HG03571 (cell line): ENCODE measurements around the gene HDAC11.
"Not testable (repeated sequence)": the region's sequence is repeated elsewhere in the genome, so short reads cannot be mapped to it uniquely, and the experiment has no call there.

Experiments used
- ATAC-seq: cut with Tn5 transposase; IDR thresholded peaks from one replicate; pipeline ENCODE4 v1.9.1; 2021; ENCODE audit not compliant: unreplicated experiment

HDAC11 gene

DNA sequence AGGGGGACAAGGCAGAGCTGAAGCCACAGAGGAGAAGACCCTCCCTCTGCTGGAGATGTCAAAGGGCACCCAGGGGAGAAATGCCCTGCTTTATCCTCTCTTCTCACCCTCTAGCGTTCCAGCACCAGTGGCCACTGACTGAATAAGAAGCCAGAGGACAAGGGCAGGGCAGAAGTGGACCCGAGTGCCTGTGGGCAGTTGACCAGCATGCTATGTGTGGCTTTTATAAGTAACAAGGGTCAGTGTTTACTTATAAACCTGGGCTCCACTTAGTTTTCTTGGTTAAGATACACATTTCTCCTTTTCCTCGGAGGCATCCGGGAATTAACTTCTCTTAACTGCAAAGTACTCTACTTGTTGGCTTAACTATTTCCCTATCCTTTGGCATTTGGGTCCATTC is 13.3 kb upstream of the HDAC11 start:
- no peak for ATAC-seq

DNA sequence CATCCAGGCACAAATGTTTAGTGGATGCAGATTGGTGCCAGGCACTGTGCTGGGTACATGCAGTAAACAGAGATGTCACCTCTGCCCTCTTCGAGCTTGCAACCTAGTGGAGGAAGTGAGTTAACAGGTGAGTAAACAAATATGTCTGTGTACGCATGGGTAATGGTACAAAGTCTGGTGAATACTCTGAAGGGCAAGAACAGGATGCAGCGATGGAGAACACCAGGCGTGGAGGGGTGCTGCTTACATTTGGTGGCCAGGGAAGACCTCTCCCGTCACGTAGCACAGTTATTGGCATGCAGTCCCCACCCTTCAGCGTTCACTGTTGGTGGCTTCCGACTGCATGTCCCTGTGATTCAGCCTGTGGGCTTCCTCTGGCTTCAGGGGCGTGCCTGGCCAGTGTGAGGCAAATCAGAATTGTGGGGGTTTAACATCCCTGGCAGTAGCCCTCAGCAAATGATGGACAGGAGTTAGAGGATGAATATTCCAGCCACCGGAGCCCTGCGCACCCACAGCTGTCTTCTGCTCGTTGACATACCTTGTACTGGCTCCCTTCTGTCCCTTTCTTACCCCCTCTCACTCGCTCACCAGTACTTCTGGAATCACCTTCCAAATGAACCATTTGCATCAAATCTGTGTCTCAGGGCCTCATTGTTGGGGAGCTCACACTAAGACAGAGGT is 9.1 kb upstream of the HDAC11 start:
- ATAC-seq = no peak

GRCh38 chr3:13472286-13472685 is 7.8 kb upstream of the HDAC11 start:
- no peak for ATAC-seq

GRCh38 chr3:13473020-13473419 is 7.1 kb upstream of the HDAC11 start:
- ATAC-seq = no peak

GRCh38 chr3:13474021-13474420 is 6.1 kb upstream of the HDAC11 start:
- ATAC-seq = no peak

GRCh38 chr3:13474776-13475303 is 5.3 kb upstream of the HDAC11 start:
- no peak for ATAC-seq

DNA sequence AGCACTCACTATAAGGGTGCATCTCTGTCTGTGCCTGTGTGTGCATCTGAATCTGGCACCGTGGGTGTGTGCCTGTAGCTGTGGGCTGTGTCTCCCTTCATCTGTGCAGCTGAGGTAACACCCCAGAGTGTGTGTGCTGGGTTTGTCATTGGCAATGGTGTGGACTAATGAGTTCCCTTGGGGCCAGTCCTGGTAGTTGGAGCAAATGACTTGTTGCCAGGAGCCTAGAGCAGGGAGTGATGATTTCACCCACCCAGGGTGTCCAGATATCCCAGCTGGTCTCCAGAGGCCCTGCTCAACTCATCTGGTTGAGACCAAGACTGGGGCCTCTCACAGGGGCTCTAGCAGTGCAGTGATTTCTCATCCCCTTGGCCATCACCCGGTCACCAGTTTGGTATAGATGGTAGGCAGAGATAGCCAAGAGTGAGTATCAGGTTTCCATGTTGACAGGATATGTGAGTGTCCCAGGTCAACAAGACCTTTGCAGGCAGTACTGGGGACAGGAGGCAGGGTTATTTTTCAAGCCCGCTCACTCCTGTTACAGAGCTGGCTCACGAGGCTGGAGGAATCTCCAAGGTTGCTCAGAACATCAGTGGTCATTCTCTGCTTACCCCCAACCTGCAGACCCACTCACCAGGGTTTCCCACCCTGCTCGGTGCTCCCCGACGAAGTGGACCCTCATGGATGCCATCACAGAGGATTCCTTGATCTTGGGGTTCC is 4.1 kb upstream of the HDAC11 start:
- ATAC-seq = no peak

GRCh38 chr3:13477943-13478342 is 2.2 kb upstream of the HDAC11 start:
- ATAC-seq = no peak

- no peak for ATAC-seq
Measured at GRCh38 chr3:13479332-13479581, 849 bp upstream of the HDAC11 start.

- peak; percentile 12 for ATAC-seq
Measured at GRCh38 chr3:13480340-13481318, 523 bp downstream of the HDAC11 start.

GRCh38 chr3:13482106-13482690 is 2.1 kb downstream of the HDAC11 start:
- no peak for ATAC-seq

- ATAC-seq = no peak
Measured at GRCh38 chr3:13483286-13483685, 3.2 kb downstream of the HDAC11 start.

GRCh38 chr3:13483988-13484695 is 4.0 kb downstream of the HDAC11 start:
- no peak for ATAC-seq

DNA sequence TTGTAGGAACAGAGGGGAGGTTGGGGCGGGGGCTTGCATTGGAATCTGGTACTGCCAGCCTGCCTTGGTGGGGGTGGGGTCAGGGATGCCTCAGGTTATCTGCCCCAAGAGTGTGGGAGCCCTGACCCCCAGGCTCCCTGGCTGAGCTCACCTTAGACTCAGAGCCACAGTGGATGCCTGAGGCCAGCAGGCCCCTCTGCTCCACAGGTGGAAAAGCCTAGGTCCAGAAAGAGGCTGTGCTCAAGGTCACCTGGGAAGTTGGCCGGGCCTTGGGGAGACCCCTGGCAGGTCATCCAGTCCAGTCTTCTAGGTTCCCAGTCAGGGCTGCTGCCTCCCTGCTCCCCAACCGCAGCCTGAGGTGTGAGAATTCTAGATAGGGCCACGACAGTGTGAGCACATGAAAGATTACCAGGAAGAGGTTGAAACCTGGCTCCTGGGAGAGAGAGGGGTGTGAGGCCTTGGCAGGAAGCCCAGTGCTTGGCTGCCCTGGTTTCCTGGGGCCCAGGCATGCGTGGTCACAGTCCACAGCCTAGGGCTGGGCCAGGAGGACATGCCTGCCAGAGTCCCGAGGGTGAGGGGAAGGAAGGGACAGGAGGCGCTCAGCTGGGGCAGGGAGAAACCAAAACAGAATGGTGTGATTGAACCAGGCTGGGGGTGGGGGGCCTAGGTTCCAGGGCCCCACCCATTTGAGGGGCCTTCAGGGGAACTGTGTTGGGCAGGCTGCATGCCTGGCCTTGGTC is 4.9 kb downstream of the HDAC11 start:
- ATAC-seq = no peak

- ATAC-seq = not testable (repeated sequence)
Measured at GRCh38 chr3:13485630-13486562, 5.8 kb downstream of the HDAC11 start.

DNA sequence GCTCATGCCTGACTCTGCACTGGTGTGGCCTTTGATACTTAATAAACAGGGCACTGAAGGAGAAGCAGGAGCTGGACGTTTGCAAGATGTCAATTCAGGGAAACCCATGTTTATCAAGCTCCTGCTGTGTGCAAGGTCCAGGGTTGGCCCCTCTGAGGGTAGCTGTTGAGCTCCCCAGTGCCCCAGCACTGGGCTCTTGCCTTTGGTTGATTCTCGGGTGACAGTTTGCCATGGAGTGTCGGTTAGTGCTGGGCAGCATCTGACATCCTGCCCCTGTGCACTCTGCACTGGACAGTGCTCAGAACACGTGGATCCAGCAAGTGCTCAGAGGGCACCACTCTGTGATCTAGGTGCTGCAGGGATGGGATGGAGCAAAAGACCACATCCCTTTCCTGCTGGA is 7.3 kb downstream of the HDAC11 start:
- ATAC-seq = no peak

DNA sequence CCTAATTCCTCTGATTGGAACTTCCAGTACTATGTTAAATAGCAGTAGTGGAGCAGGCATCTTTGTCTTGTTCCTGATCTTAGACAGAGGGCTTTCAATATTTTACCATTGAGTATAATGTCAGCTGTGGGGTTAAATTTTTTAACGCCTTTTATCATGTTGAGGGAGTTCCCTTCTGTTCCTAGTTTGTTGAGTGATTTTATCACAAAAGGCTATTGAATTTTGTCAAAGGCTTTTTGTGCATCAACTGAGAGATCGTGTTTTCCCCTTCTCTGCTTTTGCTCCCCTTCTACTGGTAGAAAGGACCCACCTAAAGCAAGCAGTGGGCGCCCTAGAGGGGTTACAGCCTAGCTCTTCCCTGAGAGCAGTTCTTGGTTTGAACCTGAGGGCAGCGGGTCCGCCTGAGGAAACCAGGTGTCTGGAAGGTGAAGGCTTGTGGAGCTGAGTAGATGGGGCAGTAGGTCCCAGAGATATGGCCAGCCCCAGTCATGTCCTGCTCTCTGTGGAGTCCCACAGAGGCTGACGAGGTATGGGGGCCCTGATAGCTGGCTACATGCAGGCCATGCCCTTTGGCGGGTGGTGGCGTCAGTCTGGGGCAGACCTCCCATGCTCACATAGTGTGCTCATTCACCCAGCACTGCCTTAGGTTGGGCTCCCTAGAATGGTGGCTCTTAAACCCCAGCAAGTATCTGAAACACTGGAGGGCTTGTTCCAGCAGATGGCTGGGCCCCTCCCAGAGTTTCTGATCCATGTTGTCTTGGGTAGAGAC is 11.3 kb downstream of the HDAC11 start:
- ATAC-seq = no peak

DNA sequence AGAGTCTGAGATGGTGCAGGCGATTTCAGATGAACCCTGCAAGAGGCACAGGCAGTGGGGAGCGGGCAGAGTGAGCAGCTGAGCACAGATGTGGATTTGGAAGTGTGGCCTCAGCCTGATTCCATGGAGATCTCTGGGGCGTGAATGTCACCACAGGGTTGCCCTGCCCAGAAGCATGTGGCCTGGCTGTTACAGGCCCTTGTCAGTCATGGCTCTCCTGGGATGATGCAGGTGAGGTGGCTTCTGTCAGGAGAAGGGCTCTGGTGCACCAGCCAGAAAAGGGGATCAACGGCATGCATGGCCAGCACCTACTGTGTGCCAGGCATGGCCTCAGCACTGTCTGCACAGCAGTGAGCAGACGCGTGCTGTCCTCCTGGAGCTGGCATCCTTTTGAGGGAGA is 11.9 kb downstream of the HDAC11 start:
- no peak for ATAC-seq
